HG03175 (cell line): ENCODE results near the gene CMC1.

Experiments used
- ATAC-seq: cut with Tn5 transposase; IDR thresholded peaks from one replicate; pipeline ENCODE4 v1.9.1; 2021; ENCODE audit warnings: mild to moderate bottlenecking, moderate library complexity; ENCODE audit not compliant: unreplicated experiment

CMC1 gene

GRCh38 chr3:28348629-28349468 lies 107.4 kb downstream of the CMC1 start, which contains the start of the genes AZI2 and ZCWPW2:
Gene AZI2 (minus strand): TSS chr3:28348824. CDS start chr3:28340617, 8,207 bp downstream.
Gene ZCWPW2 (plus strand): TSS chr3:28348721. CDS start chr3:28413069, 64,348 bp downstream.
- peak; percentile 90 for ATAC-seq

- ATAC-seq: no peak
Measured at GRCh38 chr3:28349469-28350000, 108.1 kb downstream of the CMC1 start.
